Activated T-cell treated with anti-CD3 and anti-CD28 coated beads, Interleukin-2, amount 50 U/mL, for 72 hours (primary cell): Measurements from ENCODE around the gene SUPT20H. TPM values are rescaled to one million over a fixed set of nuclear protein-coding genes. Genes with fewer than 3 reads are reported as not detected.

ENCODE experiments used
- ATAC-seq, 2 donors: fragments of 150-1000 bp; cut with Tn5 transposase; replicated peaks in 1 of 2; 2 replicates each; pipeline ENCODE4 v1.10.0; 2021; ENCODE audit warnings: moderate library complexity in 2 of 2, mild to moderate bottlenecking in 1 of 2
- DNase-seq, 2 donors: peaks; one replicate each; pipeline ENCODE4 v3.0.0; 2021 to 2022; ENCODE audit warnings: mixed read lengths in 1 of 2
- H3K27ac Mint-ChIP-seq: one replicate; pipeline ENCODE4 v1.8.0; 2022; ENCODE audit warnings: mild to moderate bottlenecking, moderate library complexity, mixed read lengths
- H3K27me3 Mint-ChIP-seq: one replicate; pipeline ENCODE4 v1.8.0; 2022; ENCODE audit warnings: low read depth, mixed read lengths
- H3K36me3 Mint-ChIP-seq, 2 donors: one replicate each; pipeline ENCODE4 v1.8.0; 2022; ENCODE audit warnings: mixed read lengths in 2 of 2, mild to moderate bottlenecking in 1 of 2; ENCODE audit not compliant: insufficient read depth in 2 of 2
- H3K4me1 Mint-ChIP-seq: one replicate; pipeline ENCODE4 v1.8.0; 2022; ENCODE audit warnings: low read depth, mixed read lengths
- H3K4me3 Mint-ChIP-seq, 2 donors: one replicate each; pipeline ENCODE4 v1.8.0; 2022; ENCODE audit warnings: mild to moderate bottlenecking in 2 of 2, mixed read lengths in 2 of 2, moderate library complexity in 2 of 2
- H3K9me3 Mint-ChIP-seq, 2 donors: one replicate each; pipeline ENCODE4 v1.8.0; 2022; ENCODE audit warnings: mixed read lengths in 2 of 2
- total RNA-seq, 2 donors: library from RNA; stranded (reverse); gene quantifications; one replicate each; pipeline ENCODE4 v1.2.3, GENCODE V29; 2022

SUPT20H gene
- total RNA-seq, 2 donors from 2014 or later = 76.6 to 89.6 TPM

GRCh38 chr13:37090912-37091311 is 31.4 kb upstream of the SUPT20H start:
- Mint-ChIP-seq H3K4me3 (no peak overlapping the region), H3K9me3 (no peaks in the 10 kb centered on the region), H3K27me3 (peaks cover 16% of the 10 kb centered on the region), H3K4me1 (no peaks in the 10 kb centered on the region), H3K27ac (no peak overlapping the region), H3K36me3 (no peaks in the 10 kb centered on the region)
- DNase-seq (no peak), ATAC-seq (no peak)

DNA sequence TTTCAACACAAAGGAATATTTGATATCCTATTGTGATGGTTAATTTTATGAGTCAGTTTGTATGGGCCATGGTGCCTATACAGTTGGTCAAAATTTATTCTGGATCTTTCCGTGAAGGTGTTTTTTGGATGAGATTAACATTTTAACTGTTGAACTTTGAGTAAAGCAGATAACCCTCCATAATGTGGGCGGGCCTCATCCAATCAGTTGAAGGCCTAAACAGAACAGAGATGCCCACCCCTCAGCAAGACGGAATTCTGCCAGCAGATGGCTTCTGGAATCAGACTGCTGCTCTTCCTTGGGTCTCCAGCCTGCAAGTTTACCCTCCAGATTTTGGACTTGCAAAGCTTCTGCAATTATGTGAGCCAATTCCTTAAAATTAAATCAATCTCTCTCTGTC is 30.0 kb upstream of the SUPT20H start:
- Mint-ChIP-seq H3K27me3 (peaks cover 16% of the 10 kb centered on the region), H3K4me3 (no peak overlapping the region), H3K36me3 (no peaks in the 10 kb centered on the region), H3K9me3 (no peaks in the 10 kb centered on the region), H3K27ac (no peak overlapping the region), H3K4me1 (no peaks in the 10 kb centered on the region)
- DNase-seq (no peak), ATAC-seq (no peak)

- H3K27me3 Mint-ChIP-seq = peaks cover 7% of the 10 kb centered on the region
- no peaks in the 10 kb centered on the region for H3K9me3 Mint-ChIP-seq
- DNase-seq (no peak), ATAC-seq (no peak)
- no peak overlapping the region for H3K27ac Mint-ChIP-seq
- no peak overlapping the region for H3K4me3 Mint-ChIP-seq
- no peaks in the 10 kb centered on the region for H3K4me1 Mint-ChIP-seq
- no peaks in the 10 kb centered on the region for H3K36me3 Mint-ChIP-seq
Observed at GRCh38 chr13:37087486-37087885, 28.0 kb upstream of the SUPT20H start.

DNA sequence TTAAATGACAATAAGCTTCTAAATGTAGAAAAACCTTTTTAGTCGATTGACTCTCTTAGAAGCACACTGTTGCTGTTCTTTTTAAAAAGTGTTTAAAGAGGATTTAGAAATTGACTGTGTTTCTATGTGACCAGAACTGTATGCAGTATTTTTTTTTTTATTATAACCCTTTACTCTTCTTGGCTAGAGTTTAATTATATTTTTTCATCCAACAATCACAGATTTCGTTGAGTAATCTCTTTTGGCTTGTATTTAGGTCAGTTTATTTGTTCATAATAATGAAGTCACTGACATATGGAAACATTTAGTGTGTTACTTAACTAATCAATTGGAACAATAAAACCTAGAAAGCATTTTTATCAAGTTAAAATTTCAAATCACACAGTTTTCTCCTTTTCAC is 26.1 kb upstream of the SUPT20H start:
- H3K4me3 Mint-ChIP-seq = no peak overlapping the region
- DNase-seq = no peak
- no peaks in the 10 kb centered on the region for H3K9me3 Mint-ChIP-seq
- no peak overlapping the region for H3K27ac Mint-ChIP-seq
- no peak for ATAC-seq
- H3K4me1 Mint-ChIP-seq = no peaks in the 10 kb centered on the region
- H3K36me3 Mint-ChIP-seq = no peaks in the 10 kb centered on the region
- H3K27me3 Mint-ChIP-seq = peaks cover 7% of the 10 kb centered on the region

GRCh38 chr13:37076818-37077217 is 17.3 kb upstream of the SUPT20H start:
- ATAC-seq (no peak), DNase-seq (no peak)
- Mint-ChIP-seq H3K4me3 (no peak overlapping the region), H3K9me3 (no peaks in the 10 kb centered on the region), H3K4me1 (no peaks in the 10 kb centered on the region), H3K27ac (no peak overlapping the region), H3K36me3 (no peaks in the 10 kb centered on the region), H3K27me3 (no peaks in the 10 kb centered on the region)

DNA sequence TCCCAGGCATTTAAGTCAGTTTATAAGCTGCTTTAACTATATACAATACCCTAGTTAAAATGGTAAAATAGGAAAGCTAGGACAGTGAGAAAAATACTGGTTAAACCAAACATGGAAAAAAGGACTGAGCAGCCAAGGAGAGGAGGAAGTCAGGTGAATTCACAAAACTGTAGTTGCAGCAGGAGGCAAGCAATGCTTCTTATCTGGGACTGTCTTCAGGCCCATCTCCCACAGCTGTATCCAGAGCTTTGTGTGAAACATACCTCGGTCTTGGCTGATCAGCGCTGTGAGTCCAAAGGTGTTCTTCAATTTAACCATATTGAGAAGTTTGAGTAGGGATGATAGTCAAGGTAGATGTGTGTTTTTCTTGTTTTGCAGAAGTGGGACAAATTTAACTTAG is 15.7 kb upstream of the SUPT20H start:
- H3K27me3 Mint-ChIP-seq = no peaks in the 10 kb centered on the region
- no peaks in the 10 kb centered on the region for H3K4me1 Mint-ChIP-seq
- no peaks in the 10 kb centered on the region for H3K9me3 Mint-ChIP-seq
- no peaks in the 10 kb centered on the region for H3K36me3 Mint-ChIP-seq
- H3K4me3 Mint-ChIP-seq = no peak overlapping the region
- ATAC-seq (no peak), DNase-seq (no peak)
- H3K27ac Mint-ChIP-seq = no peak overlapping the region

DNA sequence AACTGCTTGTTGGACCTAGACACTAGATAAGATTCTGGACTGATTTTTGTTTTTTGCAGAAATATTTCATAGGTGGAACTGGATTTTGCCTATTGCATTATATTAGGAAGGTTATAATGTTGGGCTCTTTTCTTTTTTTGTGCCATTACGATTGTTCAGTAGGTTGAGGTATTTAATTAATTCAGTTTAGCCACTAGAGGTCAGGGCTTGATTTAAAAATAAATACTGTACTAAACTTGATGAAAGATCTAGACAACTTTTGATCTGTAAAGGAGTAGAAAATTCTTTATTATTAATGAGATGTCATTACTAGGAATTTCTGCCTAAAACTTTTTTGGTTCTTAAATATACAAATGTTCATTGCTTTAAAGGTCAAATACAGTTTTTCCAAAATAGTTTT is 15.2 kb upstream of the SUPT20H start:
- Mint-ChIP-seq H3K9me3 (no peaks in the 10 kb centered on the region), H3K4me1 (no peaks in the 10 kb centered on the region), H3K27me3 (no peaks in the 10 kb centered on the region), H3K4me3 (no peak overlapping the region), H3K36me3 (no peaks in the 10 kb centered on the region), H3K27ac (no peak overlapping the region)
- DNase-seq (no peak), ATAC-seq (no peak)

DNA sequence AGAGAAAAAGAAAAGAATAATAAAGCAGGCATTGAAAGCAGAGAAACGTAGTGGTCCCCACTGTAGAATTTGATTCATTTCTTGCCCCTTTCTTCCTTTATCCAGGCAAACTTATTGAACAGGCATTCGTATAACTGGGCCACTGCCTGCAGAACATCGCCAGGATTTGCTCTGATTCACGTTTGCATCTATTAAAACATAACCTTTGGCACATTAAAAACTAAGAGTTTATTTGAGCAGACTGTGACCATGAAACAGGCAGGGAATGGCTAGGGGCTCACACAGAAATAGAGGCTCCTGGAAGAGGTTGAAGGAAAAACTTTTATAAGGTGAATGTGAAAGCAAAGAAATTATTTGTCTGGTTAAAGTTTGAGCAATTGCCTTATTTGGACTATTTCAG is 12.5 kb upstream of the SUPT20H start:
- Mint-ChIP-seq H3K4me3 (no peak overlapping the region), H3K27me3 (no peaks in the 10 kb centered on the region), H3K27ac (no peak overlapping the region), H3K4me1 (no peaks in the 10 kb centered on the region), H3K36me3 (no peaks in the 10 kb centered on the region), H3K9me3 (no peaks in the 10 kb centered on the region)
- ATAC-seq = no peak
- no peak for DNase-seq

DNA sequence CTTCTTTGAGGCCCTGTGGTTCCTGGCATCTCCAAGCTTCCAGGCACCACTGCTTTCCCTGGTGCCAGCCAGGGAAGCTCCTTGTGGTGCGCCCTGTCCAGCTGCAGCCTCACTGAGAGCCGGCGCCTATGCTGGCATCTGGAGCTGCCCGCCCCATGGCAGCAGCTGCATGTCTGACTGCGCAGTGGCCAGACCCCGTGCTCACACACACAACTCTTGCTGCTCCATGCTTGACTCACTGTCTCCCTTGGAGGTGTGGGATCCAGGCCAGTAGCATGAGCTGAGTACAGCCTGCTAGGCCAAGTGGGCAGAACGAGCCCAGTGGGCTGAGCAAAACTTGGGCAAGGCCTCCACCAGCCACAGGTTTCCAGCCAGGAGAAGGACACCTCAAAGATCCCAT is 11.5 kb upstream of the SUPT20H start:
- Mint-ChIP-seq H3K4me3 (no peak overlapping the region), H3K27me3 (no peaks in the 10 kb centered on the region), H3K4me1 (no peaks in the 10 kb centered on the region), H3K9me3 (no peaks in the 10 kb centered on the region), H3K27ac (no peak overlapping the region), H3K36me3 (no peaks in the 10 kb centered on the region)
- ATAC-seq (no peak), DNase-seq (no peak)

DNA sequence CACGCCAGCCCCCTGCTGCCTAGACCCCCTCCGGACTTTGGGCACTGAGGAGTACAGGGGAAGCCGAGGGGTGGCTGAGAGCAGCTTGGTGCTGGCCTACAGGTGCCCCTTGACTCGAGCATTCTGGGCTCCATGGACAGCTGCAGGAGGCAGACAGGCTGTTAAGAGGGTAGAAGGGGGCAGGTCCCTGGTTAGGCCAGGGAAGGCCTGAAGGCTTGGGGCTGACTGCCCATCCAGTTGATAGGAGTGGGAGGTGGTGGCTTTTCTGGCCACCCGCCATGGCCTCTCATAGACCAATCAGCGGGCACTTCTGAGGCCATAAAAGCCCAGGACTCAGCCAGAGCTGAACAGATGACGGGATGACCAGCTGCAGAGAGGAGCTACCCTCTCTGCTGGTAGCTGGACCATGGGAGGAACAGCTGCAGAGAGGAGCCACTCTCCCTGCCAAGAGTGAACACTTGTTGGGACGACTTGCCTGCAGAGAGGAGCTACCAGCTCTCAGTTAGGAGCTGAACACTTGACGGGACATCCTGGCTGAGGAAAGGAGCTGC is 10.7 kb upstream of the SUPT20H start:
- H3K4me3 Mint-ChIP-seq = no peak overlapping the region
- H3K36me3 Mint-ChIP-seq = no peaks in the 10 kb centered on the region
- no peak overlapping the region for H3K27ac Mint-ChIP-seq
- no peaks in the 10 kb centered on the region for H3K4me1 Mint-ChIP-seq
- no peaks in the 10 kb centered on the region for H3K9me3 Mint-ChIP-seq
- no peak for DNase-seq
- ATAC-seq = no peak
- no peaks in the 10 kb centered on the region for H3K27me3 Mint-ChIP-seq

- H3K27me3 Mint-ChIP-seq = no peaks in the 10 kb centered on the region
- no peaks in the 10 kb centered on the region for H3K36me3 Mint-ChIP-seq
- H3K4me3 Mint-ChIP-seq = no peak overlapping the region
- no peaks in the 10 kb centered on the region for H3K4me1 Mint-ChIP-seq
- no peak for DNase-seq
- ATAC-seq = no peak
- H3K27ac Mint-ChIP-seq = no peak overlapping the region
- H3K9me3 Mint-ChIP-seq = no peaks in the 10 kb centered on the region
Observed at GRCh38 chr13:37069597-37070103, 10.2 kb upstream of the SUPT20H start.

GRCh38 chr13:37068962-37069361 is 9.5 kb upstream of the SUPT20H start:
- H3K4me3 Mint-ChIP-seq = no peak overlapping the region
- no peak overlapping the region for H3K27ac Mint-ChIP-seq
- no peak for ATAC-seq
- H3K4me1 Mint-ChIP-seq = no peaks in the 10 kb centered on the region
- H3K36me3 Mint-ChIP-seq = no peaks in the 10 kb centered on the region
- no peaks in the 10 kb centered on the region for H3K27me3 Mint-ChIP-seq
- no peak for DNase-seq
- H3K9me3 Mint-ChIP-seq = no peaks in the 10 kb centered on the region

- H3K4me3 Mint-ChIP-seq = no peak overlapping the region
- H3K36me3 Mint-ChIP-seq = no peaks in the 10 kb centered on the region
- no peaks in the 10 kb centered on the region for H3K27me3 Mint-ChIP-seq
- no peak overlapping the region for H3K27ac Mint-ChIP-seq
- no peaks in the 10 kb centered on the region for H3K9me3 Mint-ChIP-seq
- no peaks in the 10 kb centered on the region for H3K4me1 Mint-ChIP-seq
- DNase-seq (no peak), ATAC-seq (no peak)
Observed at GRCh38 chr13:37067874-37068273, 8.4 kb upstream of the SUPT20H start.

DNA sequence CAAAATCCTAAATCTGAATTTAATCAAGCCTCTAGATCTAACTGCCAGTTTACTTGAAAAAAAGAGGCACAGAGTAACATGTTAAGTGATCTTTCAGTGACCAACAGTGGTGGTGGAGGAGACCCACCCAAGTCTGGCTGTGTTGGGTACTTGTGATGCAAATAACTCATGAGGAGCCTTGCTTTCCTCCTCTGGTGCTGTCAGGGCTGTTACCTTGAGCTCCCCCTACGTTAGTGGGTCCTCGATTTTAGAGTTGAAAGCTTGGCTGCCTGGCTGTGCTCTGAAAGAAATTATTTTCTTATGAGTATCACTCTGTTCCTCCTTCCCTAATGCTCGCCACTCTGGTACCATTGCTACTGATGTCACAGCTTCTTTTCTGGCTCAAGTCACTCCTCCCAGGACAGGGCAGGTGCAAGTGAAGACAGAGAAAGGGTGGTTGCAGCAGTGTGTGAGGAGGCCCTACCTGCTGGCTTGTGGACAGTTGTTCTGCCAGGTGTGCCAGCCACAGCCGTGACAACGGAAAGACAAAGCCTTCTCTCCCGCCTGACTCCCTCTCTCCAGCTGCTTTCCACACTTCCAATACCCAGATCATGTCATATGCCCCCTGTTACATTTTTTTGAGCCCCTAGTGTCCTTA is 6.5 kb upstream of the SUPT20H start:
- no peaks in the 10 kb centered on the region for H3K27me3 Mint-ChIP-seq
- H3K36me3 Mint-ChIP-seq = no peaks in the 10 kb centered on the region
- DNase-seq (no peak), ATAC-seq (no peak)
- no peak overlapping the region for H3K27ac Mint-ChIP-seq
- no peaks in the 10 kb centered on the region for H3K9me3 Mint-ChIP-seq
- no peak overlapping the region for H3K4me3 Mint-ChIP-seq
- no peaks in the 10 kb centered on the region for H3K4me1 Mint-ChIP-seq
